ENCODE measurements around the gene UBAC2. TPM values are rescaled to one million over a fixed set of nuclear protein-coding genes. Genes with fewer than 3 reads are reported as not detected.

UBAC2 gene
- total RNA-seq, 4 donors from 2014 or later: 67.3 to 111 (median 93.8) TPM

GRCh38 chr13:99185606-99186005 is 15.0 kb upstream of the UBAC2 start:
- no peaks in the 10 kb centered on the region for H3K36me3 ChIP-seq
- no peaks in the 10 kb centered on the region for H3K27me3 ChIP-seq
- H3K9me3 ChIP-seq: no peaks in the 10 kb centered on the region
- DNase-seq (ENCODE audit: low spot score in 2 of 2): no peak
- H3K4me3 ChIP-seq: no peak overlapping the region
- H3K4me1 ChIP-seq: peaks cover 20% of the 10 kb centered on the region
- no peak overlapping the region for H3K27ac ChIP-seq
- TF ChIP-seq CTCF (IDR thresholded peaks at IDR 0.05): no peak
- no peak for TF ChIP-seq EP300 (IDR thresholded peaks at IDR 0.05)
- no peak for TF ChIP-seq POLR2AphosphoS5 (IDR thresholded peaks at IDR 0.05)
- no peak for TF ChIP-seq POLR2A (IDR thresholded peaks at IDR 0.05)
- WGBS: 74% methylated on average over 8 of the region's 8 CpGs

GRCh38 chr13:99190147-99190985 is 10.3 kb upstream of the UBAC2 start:
- peaks cover 49% of the 10 kb centered on the region for H3K4me1 ChIP-seq
- H3K27ac ChIP-seq: peak overlapping the region; percentile 86
- no peak overlapping the region for H3K4me3 ChIP-seq
- WGBS: 87% methylated on average over 12 of the region's 12 CpGs
- TF ChIP-seq POLR2AphosphoS5 (IDR thresholded peaks at IDR 0.05) (peak in 1 of 3 donors; percentile 48), POLR2A (IDR thresholded peaks at IDR 0.05) (no peak)
- no peaks in the 10 kb centered on the region for H3K36me3 ChIP-seq
- no peaks in the 10 kb centered on the region for H3K27me3 ChIP-seq
- no peaks in the 10 kb centered on the region for H3K9me3 ChIP-seq
- DNase-seq (ENCODE audit: low spot score in 2 of 2): no peak

GRCh38 chr13:99191336-99191899 is 9.2 kb upstream of the UBAC2 start:
- 46% methylated on average over 3 of the region's 3 CpGs for WGBS
- no peaks in the 10 kb centered on the region for H3K27me3 ChIP-seq
- no peak overlapping the region for H3K4me3 ChIP-seq
- H3K27ac ChIP-seq: peak overlapping the region; percentile 86
- no peaks in the 10 kb centered on the region for H3K36me3 ChIP-seq
- TF ChIP-seq POLR2A (IDR thresholded peaks at IDR 0.05) (no peak), POLR2AphosphoS5 (IDR thresholded peaks at IDR 0.05) (no peak), CTCF (IDR thresholded peaks at IDR 0.05) (no peak), EP300 (IDR thresholded peaks at IDR 0.05) (no peak)
- H3K4me1 ChIP-seq: peaks cover 49% of the 10 kb centered on the region
- no peak for DNase-seq (ENCODE audit: low spot score in 2 of 2)
- H3K9me3 ChIP-seq: no peaks in the 10 kb centered on the region

GRCh38 chr13:99191900-99192399 is 8.7 kb upstream of the UBAC2 start:
- Histone ChIP-seq H3K4me3 (no peak overlapping the region), H3K36me3 (no peaks in the 10 kb centered on the region), H3K27me3 (no peaks in the 10 kb centered on the region), H3K4me1 (peaks cover 49% of the 10 kb centered on the region), H3K9me3 (no peaks in the 10 kb centered on the region), H3K27ac (peak overlapping the region; percentile 86)
- peak in 1 of 3 donors; percentile 12 for TF ChIP-seq POLR2AphosphoS5 (IDR thresholded peaks at IDR 0.05)
- TF ChIP-seq EP300 (IDR thresholded peaks at IDR 0.05): no peak
- no peak for TF ChIP-seq POLR2A (IDR thresholded peaks at IDR 0.05)
- 44% methylated on average over 7 of the region's 7 CpGs for WGBS
- no peak for DNase-seq (ENCODE audit: low spot score in 2 of 2)

- Histone ChIP-seq H3K9me3 (no peaks in the 10 kb centered on the region), H3K4me3 (no peak overlapping the region), H3K27me3 (no peaks in the 10 kb centered on the region), H3K4me1 (peaks cover 53% of the 10 kb centered on the region), H3K36me3 (no peaks in the 10 kb centered on the region), H3K27ac (peak overlapping the region; percentile 86)
- no peak for DNase-seq (ENCODE audit: low spot score in 2 of 2)
- no peak for TF ChIP-seq CTCF (IDR thresholded peaks at IDR 0.05)
- no peak for TF ChIP-seq POLR2AphosphoS5 (IDR thresholded peaks at IDR 0.05)
- no peak for TF ChIP-seq EP300 (IDR thresholded peaks at IDR 0.05)
- no peak for TF ChIP-seq POLR2A (IDR thresholded peaks at IDR 0.05)
Observed at GRCh38 chr13:99192480-99192879, 8.2 kb upstream of the UBAC2 start.

- TF ChIP-seq POLR2AphosphoS5 (IDR thresholded peaks at IDR 0.05): no peak
- TF ChIP-seq POLR2A (IDR thresholded peaks at IDR 0.05): no peak
- peak overlapping the region; percentile 17 for H3K27ac ChIP-seq
- H3K27me3 ChIP-seq: no peaks in the 10 kb centered on the region
- no peaks in the 10 kb centered on the region for H3K9me3 ChIP-seq
- WGBS: 72% methylated on average over 4 of the region's 4 CpGs
- DNase-seq (ENCODE audit: low spot score in 2 of 2): no peak
- H3K4me1 ChIP-seq: peaks cover 58% of the 10 kb centered on the region
- H3K4me3 ChIP-seq: no peak overlapping the region
- H3K36me3 ChIP-seq: no peaks in the 10 kb centered on the region
Observed at GRCh38 chr13:99193152-99193551, 7.5 kb upstream of the UBAC2 start.

All from suprapubic skin (tissue), 4 donors.